Measurements from ENCODE around the gene PPL. TPM values are rescaled to one million over a fixed set of nuclear protein-coding genes. Genes with fewer than 3 reads are reported as not detected.

PPL gene
- total RNA-seq, 1 donor from 2014 or later = not detected

DNA sequence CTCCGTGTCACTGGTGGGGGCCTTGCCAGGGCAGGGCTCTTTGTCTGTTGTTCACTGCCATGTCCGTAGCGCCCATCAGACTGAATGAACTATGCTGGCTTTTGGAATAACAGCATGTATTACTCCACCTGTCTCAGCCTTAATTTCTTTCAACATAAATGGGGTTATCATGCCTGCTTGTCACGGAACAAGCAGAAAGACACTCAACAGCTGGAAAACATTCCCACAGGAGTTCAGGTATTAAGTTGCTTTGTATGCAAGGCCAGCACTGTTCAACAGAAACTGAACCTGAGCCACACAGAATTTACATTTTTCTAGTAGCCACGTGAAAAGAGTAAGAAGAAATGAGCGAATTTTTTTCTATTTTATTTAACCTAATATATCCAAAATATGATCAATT lies 13.1 kb downstream of the PPL start:
- H3K4me3 Mint-ChIP-seq (ENCODE audit: low read depth) = no peak overlapping the region
- intact Hi-C loops (cut with micrococcal nuclease) = no loop called here
- H3K4me1 Mint-ChIP-seq (ENCODE audit: low read depth) = no peaks in the 10 kb centered on the region
- no peaks in the 10 kb centered on the region for H3K36me3 Mint-ChIP-seq (ENCODE audit: low read depth)
- DNase-seq (ENCODE audit: low spot score) = no peak
- H3K9me3 Mint-ChIP-seq = peaks cover 18% of the 10 kb centered on the region
- no peaks in the 10 kb centered on the region for H3K27me3 Mint-ChIP-seq (ENCODE audit: low read depth)
- H3K27ac Mint-ChIP-seq = no peak overlapping the region

DNA sequence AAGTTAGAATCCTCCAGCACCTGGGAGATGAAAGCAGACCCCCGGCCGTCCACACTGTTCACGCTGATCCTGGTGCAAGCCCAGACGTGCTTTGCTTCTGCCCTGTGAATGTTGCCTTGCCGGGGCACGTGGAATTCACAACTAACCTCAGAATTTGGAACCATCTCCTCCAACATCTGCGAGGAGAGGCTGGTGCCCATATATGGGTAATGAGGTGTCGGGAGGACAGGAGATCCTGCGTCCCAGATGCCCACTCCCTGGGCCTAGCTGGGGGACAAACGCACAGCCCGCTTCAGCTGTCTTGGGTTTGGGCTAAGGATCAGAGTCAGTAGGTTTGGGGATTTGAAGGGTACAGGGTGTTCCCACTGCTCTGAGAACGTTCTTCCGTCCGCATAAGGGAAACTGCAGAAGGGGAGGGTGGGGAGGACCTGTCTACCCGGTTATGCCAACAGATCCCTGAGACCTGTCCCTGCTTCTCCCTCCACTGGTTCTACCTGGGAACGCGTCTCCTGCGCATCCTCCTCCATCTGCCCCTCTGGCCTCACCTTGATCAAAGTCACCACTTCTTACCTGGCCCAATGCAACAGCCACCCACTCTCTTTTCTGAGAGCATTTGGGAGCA lies 14.1 kb downstream of the PPL start:
- Mint-ChIP-seq H3K9me3 (peaks cover 18% of the 10 kb centered on the region), H3K27ac (no peak overlapping the region), H3K4me3 (ENCODE audit: low read depth) (no peak overlapping the region), H3K36me3 (ENCODE audit: low read depth) (no peaks in the 10 kb centered on the region), H3K4me1 (ENCODE audit: low read depth) (no peaks in the 10 kb centered on the region), H3K27me3 (ENCODE audit: low read depth) (no peaks in the 10 kb centered on the region)
- intact Hi-C loops (cut with micrococcal nuclease) = no loop called here
- no peak for DNase-seq (ENCODE audit: low spot score)

DNA sequence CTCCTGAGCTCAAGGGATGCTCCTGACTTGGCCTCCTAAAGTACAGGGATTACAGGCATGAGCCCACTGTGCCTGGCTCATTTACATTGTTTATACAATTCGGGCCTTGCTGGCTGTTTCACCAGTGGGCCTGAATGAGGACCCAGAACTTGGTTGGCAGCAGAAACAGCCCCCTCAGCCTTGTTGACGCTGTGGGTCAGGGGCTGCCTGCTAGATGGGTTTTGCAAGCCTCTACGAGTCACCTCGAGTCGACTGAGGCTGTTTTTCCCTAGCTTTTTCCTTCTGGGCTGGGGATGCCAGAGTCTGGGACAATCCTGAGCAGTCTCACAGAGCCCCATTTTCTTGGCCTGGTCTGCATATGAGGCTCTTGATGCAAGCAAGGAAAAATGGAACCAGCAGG lies 16.1 kb downstream of the PPL start:
- H3K27me3 Mint-ChIP-seq (ENCODE audit: low read depth) = no peaks in the 10 kb centered on the region
- no peaks in the 10 kb centered on the region for H3K36me3 Mint-ChIP-seq (ENCODE audit: low read depth)
- no peak overlapping the region for H3K27ac Mint-ChIP-seq
- no peaks in the 10 kb centered on the region for H3K4me1 Mint-ChIP-seq (ENCODE audit: low read depth)
- DNase-seq (ENCODE audit: low spot score) = no peak
- intact Hi-C loops (cut with micrococcal nuclease) = no loop called here
- no peak overlapping the region for H3K4me3 Mint-ChIP-seq (ENCODE audit: low read depth)
- peaks cover 4% of the 10 kb centered on the region for H3K9me3 Mint-ChIP-seq

DNA sequence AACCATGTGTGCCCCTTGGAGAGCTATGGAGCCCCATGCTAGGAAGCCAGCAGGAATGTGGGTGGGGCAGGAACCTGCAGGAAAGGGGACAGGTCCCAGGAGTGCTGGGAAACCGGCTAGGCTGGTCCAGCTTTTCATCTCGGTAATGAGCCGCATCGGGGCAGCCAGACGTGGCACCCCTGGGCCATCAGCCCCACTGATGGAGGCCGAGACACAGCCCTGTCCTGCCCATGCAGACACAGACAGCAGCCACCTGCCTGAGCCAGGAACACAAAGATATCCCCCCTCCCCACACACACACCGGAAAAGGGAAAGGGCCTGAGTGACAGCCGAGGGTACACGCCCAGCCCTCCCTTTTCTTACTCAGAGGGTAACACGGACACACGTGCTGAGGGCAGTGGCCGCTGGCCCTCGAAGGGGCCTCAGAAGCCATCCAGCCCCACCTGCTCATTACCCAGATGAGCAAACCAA lies 18.1 kb downstream of the PPL start:
- intact Hi-C loops (cut with micrococcal nuclease) = no loop called here
- no peak for DNase-seq (ENCODE audit: low spot score)
- Mint-ChIP-seq H3K27me3 (ENCODE audit: low read depth) (no peaks in the 10 kb centered on the region), H3K4me1 (ENCODE audit: low read depth) (no peaks in the 10 kb centered on the region), H3K4me3 (ENCODE audit: low read depth) (no peak overlapping the region), H3K27ac (no peak overlapping the region), H3K9me3 (no peaks in the 10 kb centered on the region), H3K36me3 (ENCODE audit: low read depth) (no peaks in the 10 kb centered on the region)

DNA sequence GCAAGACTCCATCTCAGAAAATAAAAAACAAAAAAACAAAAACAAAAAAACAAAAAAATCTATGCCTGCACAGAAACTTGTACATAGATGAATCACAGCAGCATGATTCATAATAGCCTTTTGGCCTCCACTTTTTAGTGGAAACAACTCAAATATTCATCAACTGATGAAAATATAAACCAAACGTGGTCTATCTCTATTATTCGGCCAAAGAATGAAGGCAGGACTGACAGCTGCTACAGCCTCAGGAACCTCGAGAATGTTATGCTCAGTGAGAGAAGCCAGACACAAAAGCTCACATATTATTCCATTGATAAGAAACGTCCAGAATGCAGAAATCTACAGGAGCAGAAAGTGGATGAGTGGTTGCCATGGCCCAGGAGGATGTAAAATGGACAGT lies 19.8 kb downstream of the PPL start:
- no peak for DNase-seq (ENCODE audit: low spot score)
- no peak overlapping the region for H3K27ac Mint-ChIP-seq
- intact Hi-C loops (cut with micrococcal nuclease) = no loop called here
- H3K9me3 Mint-ChIP-seq = no peaks in the 10 kb centered on the region
- no peaks in the 10 kb centered on the region for H3K27me3 Mint-ChIP-seq (ENCODE audit: low read depth)
- H3K36me3 Mint-ChIP-seq (ENCODE audit: low read depth) = no peaks in the 10 kb centered on the region
- H3K4me3 Mint-ChIP-seq (ENCODE audit: low read depth) = no peak overlapping the region
- H3K4me1 Mint-ChIP-seq (ENCODE audit: low read depth) = no peaks in the 10 kb centered on the region

DNA sequence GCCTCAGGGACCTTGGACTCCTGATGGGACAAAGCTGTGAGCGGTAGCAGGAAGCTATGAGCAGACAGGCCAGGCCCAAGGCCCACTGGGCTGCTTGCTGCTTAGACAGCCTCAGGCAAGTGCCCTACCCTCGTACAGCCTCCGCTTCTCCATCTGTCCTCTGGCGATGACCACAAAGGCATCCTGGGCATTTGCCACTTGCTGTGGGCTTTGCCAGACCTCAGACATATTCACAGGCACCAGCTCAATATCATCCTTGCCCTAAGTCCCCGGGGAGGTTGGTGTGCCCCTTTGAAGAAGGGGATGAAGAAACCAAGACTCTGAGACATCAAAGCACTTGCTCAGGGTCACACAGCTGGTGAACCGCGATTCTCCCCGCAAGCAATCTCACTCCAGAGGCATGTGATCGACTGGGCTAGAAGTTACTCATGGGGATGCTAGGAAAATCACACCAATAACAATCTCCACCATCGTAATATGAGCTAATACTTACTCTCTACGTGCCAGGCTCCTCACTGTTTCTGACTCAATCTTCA lies 21.7 kb downstream of the PPL start:
- H3K27ac Mint-ChIP-seq = no peak overlapping the region
- no peak for DNase-seq (ENCODE audit: low spot score)
- H3K4me1 Mint-ChIP-seq (ENCODE audit: low read depth) = no peaks in the 10 kb centered on the region
- no peak overlapping the region for H3K4me3 Mint-ChIP-seq (ENCODE audit: low read depth)
- no peaks in the 10 kb centered on the region for H3K9me3 Mint-ChIP-seq
- H3K36me3 Mint-ChIP-seq (ENCODE audit: low read depth) = no peaks in the 10 kb centered on the region
- no peaks in the 10 kb centered on the region for H3K27me3 Mint-ChIP-seq (ENCODE audit: low read depth)
- intact Hi-C loops (cut with micrococcal nuclease) = no loop called here

DNA sequence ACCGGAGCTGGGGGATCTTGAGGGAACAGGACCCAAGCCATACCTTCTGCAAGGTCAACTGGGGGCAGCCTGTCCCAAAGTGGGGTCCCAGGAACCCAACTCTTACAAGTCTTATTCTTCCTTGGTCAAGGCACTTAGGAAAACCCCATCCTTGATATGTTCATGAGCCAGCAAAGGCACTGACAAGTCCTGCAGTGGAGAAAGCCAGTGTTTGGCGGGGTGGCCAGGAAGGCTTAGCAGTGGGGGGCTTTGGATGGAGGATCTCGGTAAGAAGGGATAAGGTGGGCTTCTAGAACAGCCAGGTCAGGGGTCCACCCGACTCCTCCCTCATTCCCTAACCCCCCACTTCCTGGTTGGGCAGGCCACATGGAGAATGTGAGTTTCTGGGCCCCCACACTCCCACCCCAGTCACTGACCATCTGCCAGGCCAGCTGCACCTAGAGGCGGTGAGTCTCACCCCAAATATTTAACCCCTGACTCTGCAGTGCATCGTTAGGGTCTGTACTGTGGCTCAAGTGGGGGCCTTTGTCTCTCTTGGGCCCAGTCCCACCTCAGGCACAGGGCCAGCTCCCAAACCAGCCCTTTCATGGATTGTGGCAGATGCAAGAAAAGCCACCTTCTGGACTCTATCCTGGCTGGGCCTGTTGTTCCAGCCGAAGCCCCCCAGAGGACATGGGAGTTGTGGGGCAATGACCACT lies 22.3 kb downstream of the PPL start:
- Mint-ChIP-seq H3K27ac (no peak overlapping the region), H3K4me1 (ENCODE audit: low read depth) (no peaks in the 10 kb centered on the region), H3K27me3 (ENCODE audit: low read depth) (no peaks in the 10 kb centered on the region), H3K36me3 (ENCODE audit: low read depth) (no peaks in the 10 kb centered on the region), H3K4me3 (ENCODE audit: low read depth) (no peak overlapping the region), H3K9me3 (no peaks in the 10 kb centered on the region)
- intact Hi-C loops (cut with micrococcal nuclease) = no loop called here
- no peak for DNase-seq (ENCODE audit: low spot score)

DNA sequence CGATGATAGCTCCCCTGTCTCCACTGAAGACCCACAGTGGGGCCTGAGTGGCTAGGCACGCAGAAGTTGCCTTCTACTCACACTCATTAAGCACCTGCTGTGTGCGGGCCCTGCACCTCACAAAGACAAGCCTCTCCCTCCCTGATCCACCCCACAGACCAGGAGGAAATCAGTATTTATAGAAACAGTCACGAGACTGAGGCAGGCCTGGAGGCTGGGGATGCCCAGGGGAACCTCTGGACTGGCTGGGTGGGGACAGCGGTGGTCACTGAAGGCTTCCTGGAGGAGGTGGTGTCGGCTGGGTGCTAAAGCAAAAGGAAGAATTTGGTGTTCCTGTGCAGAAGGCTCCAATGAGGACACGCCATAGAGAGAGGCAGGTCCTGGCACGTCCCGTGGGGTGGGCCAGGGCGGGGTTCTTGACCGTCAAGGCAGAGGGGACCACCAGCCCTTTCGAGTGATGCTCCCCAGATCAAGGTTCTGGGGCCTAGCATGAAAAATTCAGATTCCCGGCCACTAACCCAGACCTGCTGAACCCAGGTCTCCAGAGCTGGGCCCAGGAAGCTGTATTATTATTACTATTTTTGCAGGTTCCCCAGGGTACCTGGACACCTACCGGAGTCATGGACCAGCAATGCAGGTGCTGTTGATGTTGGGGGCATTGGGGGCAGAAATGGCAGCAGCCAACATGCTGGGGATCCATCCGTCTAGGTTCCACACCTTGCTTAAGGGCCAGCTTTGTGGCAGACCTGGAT lies 23.0 kb downstream of the PPL start:
- Mint-ChIP-seq H3K4me3 (ENCODE audit: low read depth) (no peak overlapping the region), H3K36me3 (ENCODE audit: low read depth) (no peaks in the 10 kb centered on the region), H3K27ac (no peak overlapping the region), H3K27me3 (ENCODE audit: low read depth) (no peaks in the 10 kb centered on the region), H3K4me1 (ENCODE audit: low read depth) (no peaks in the 10 kb centered on the region), H3K9me3 (no peaks in the 10 kb centered on the region)
- no peak for DNase-seq (ENCODE audit: low spot score)
- intact Hi-C loops (cut with micrococcal nuclease) = no loop called here

DNA sequence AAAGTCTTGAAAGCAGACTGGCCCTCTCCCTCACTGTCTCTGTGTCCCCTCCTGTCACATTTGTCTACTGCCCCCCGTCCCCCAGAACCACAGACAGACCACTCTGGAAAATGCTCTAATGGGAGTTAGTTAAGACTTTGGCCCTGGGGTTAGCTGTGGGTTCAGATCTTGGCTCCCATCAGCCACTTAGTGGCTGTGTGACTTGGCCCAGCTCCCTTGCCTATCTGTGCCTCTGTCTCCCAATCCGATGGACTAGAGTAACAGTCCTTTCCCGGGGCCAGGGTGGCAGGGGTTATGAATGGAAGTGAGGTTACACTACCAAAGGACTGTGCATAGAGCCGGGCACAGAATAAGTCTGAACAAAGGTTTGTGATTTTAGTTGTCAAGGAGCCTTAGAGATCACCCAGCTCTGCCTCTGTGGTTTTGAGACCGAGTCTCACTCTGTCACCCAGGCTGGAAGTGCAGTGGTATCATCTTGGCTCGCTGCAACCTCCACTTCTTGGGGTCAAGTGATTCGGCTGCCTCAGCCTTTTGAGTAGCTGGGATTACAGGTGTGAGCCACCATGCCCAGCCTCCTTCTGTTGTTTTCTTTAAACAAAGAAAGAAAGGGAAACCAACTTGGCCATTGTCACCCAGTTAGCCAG lies 23.7 kb downstream of the PPL start:
- no peaks in the 10 kb centered on the region for H3K36me3 Mint-ChIP-seq (ENCODE audit: low read depth)
- H3K27ac Mint-ChIP-seq = no peak overlapping the region
- H3K27me3 Mint-ChIP-seq (ENCODE audit: low read depth) = no peaks in the 10 kb centered on the region
- H3K9me3 Mint-ChIP-seq = no peaks in the 10 kb centered on the region
- no peak overlapping the region for H3K4me3 Mint-ChIP-seq (ENCODE audit: low read depth)
- intact Hi-C loops (cut with micrococcal nuclease) = no loop called here
- H3K4me1 Mint-ChIP-seq (ENCODE audit: low read depth) = no peaks in the 10 kb centered on the region
- no peak for DNase-seq (ENCODE audit: low spot score)

DNA sequence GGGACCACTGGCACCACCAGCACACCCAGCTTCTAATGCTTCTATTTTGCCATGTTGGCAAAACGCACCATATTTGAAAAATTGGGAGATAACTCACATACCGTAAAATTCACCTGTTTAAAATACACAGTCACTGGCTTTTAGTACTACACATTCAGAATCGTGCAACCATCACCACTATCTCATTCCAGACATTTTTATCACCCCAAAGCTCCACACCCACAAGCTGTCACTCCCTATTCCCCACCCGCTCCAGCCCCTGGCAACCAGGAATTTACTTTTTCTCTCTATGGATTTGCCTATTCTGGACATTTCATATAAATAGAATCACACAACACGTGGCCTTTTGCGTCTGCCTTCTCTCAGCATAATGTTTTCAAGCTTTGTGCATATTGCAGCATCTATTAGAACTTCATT lies 25.0 kb downstream of the PPL start:
- peaks cover 4% of the 10 kb centered on the region for H3K27me3 Mint-ChIP-seq (ENCODE audit: low read depth)
- no peaks in the 10 kb centered on the region for H3K9me3 Mint-ChIP-seq
- H3K27ac Mint-ChIP-seq = no peak overlapping the region

DNA sequence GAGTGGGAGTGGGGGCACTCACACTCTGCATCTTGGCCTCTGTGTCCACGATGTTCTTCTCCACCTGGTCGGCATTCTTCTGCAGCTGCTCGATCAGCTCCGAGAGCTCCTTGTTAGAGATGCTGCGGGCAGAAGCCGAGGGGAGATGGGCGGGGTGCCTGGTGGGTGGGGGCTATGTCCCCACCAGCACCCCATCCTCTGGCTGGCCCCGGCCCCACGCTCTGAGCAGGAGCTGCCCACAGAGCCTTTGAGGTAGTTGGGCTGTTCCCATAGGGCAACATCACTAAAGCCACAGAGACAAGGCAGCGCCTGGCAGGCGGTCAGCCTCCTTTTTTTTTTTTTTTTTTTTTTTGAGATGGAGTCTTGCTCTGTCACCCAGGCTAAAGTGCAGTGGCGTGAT lies 26.1 kb downstream of the PPL start:
- H3K27ac Mint-ChIP-seq = no peak overlapping the region
- H3K27me3 Mint-ChIP-seq (ENCODE audit: low read depth) = peaks cover 7% of the 10 kb centered on the region
- no peak overlapping the region for H3K4me3 Mint-ChIP-seq (ENCODE audit: low read depth)
- H3K4me1 Mint-ChIP-seq (ENCODE audit: low read depth) = no peaks in the 10 kb centered on the region
- H3K9me3 Mint-ChIP-seq = no peaks in the 10 kb centered on the region
- no peak for DNase-seq (ENCODE audit: low spot score)
- intact Hi-C loops (cut with micrococcal nuclease) = no loop called here
- no peaks in the 10 kb centered on the region for H3K36me3 Mint-ChIP-seq (ENCODE audit: low read depth)

More for the DNA sequence above, 25.0 kb downstream of the PPL start:
- intact Hi-C loops (cut with micrococcal nuclease) = no loop called here
- H3K4me3 Mint-ChIP-seq (ENCODE audit: low read depth) = no peak overlapping the region
- no peaks in the 10 kb centered on the region for H3K4me1 Mint-ChIP-seq (ENCODE audit: low read depth)
- H3K36me3 Mint-ChIP-seq (ENCODE audit: low read depth) = no peaks in the 10 kb centered on the region
- DNase-seq (ENCODE audit: low spot score) = no peak

DNA sequence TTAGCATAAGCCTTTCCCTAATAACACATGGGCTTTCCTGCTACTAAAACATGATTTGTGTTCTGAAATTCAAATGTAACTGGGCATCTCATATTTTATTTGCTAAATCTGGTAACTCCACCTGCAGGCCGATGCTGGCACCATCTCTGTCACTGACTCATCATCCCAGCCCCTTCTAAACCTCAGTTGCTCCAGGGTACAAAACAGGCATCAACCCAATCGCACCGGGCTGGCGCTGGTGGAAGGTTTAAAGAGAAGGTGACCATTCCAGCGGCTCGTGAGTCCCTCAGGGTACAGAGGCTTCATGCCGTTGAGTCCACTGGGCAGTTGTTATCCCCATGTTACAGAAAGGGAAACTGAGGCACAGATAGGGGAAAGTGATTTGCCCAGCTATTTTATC lies 27.1 kb downstream of the PPL start:
- Mint-ChIP-seq H3K4me3 (ENCODE audit: low read depth) (no peak overlapping the region), H3K36me3 (ENCODE audit: low read depth) (no peaks in the 10 kb centered on the region), H3K27me3 (ENCODE audit: low read depth) (peaks cover 7% of the 10 kb centered on the region), H3K4me1 (ENCODE audit: low read depth) (no peaks in the 10 kb centered on the region), H3K9me3 (no peaks in the 10 kb centered on the region), H3K27ac (no peak overlapping the region)
- intact Hi-C loops (cut with micrococcal nuclease) = no loop called here
- DNase-seq (ENCODE audit: low spot score) = no peak

All from activated T-helper 2 cell treated with anti-CD3 and anti-CD28 coated beads, Interferon-gamma antibody, Interleukin-2, Interleukin-4, amounts not matched to agents 10 μg/mL and 5 μg/mL and 100 μg/mL, durations not matched to agents 14 hours and 24 hours and 36 hours (primary cell).